ENCODE results near the gene OPA3. TPM values are rescaled to one million over a fixed set of nuclear protein-coding genes. Genes with fewer than 3 reads are reported as not detected.
A peak's percentile ranks its signal among the peaks of the same experiment; 100 is the strongest.

Gene OPA3
- total RNA-seq, 1 donor from 2014 or later, result 11.5 TPM

GRCh38 chr19:45483033-45483432 lies 101.6 kb downstream of the OPA3 start:
- DNase-seq (ENCODE audit: low spot score), result no peak

- peak; percentile 89 for DNase-seq (ENCODE audit: low spot score)
Observed at GRCh38 chr19:45478454-45479238, 106.0 kb downstream of the OPA3 start.

- no peak for DNase-seq (ENCODE audit: low spot score)
Observed at GRCh38 chr19:45477713-45478453, 106.7 kb downstream of the OPA3 start.

Other genes starting within 250 kb of the OPA3 start
- gene KLC3, start 244.1 kb downstream of the OPA3 start, total RNA-seq, result 0.23 TPM
- gene ERCC2, start 214.2 kb downstream of the OPA3 start, total RNA-seq, result 23.8 TPM
- 54.2 TPM for gene PPP1R13L, start 179.7 kb downstream of the OPA3 start, total RNA-seq
- 4.9 TPM for gene POLR1G, start 178.2 kb downstream of the OPA3 start, total RNA-seq
- 57.0 TPM for gene ERCC1, start 160.9 kb downstream of the OPA3 start, total RNA-seq
- gene FOSB, start 116.8 kb downstream of the OPA3 start, total RNA-seq, result 7.2 TPM
- 10.7 TPM for gene RTN2, start 87.8 kb downstream of the OPA3 start, total RNA-seq
- 2.2 TPM for gene PPM1N, start 86.4 kb downstream of the OPA3 start, total RNA-seq
- gene VASP, start 77.3 kb downstream of the OPA3 start, total RNA-seq, result 137 TPM
- 2.2 TPM for gene GPR4, start 17.4 kb upstream of the OPA3 start, total RNA-seq
- 68.4 TPM for gene EML2, start 54.6 kb upstream of the OPA3 start, total RNA-seq
- 10.3 TPM for gene GIPR, start 83.4 kb upstream of the OPA3 start, total RNA-seq
- gene SNRPD2, start 107.2 kb upstream of the OPA3 start, total RNA-seq, result 269 TPM
- 8.0 TPM for gene QPCTL, start 107.9 kb upstream of the OPA3 start, total RNA-seq
- gene FBXO46, start 146.1 kb upstream of the OPA3 start, total RNA-seq, result 22.0 TPM
- gene MEIOSIN, start 148.6 kb upstream of the OPA3 start, total RNA-seq, result not detected
- gene SIX5, start 184.4 kb upstream of the OPA3 start, total RNA-seq, result 29.6 TPM
- gene DMPK, start 197.7 kb upstream of the OPA3 start, total RNA-seq, result 163 TPM
- 66.0 TPM for gene DMWD, start 208.0 kb upstream of the OPA3 start, total RNA-seq
- gene RSPH6A, start 230.5 kb upstream of the OPA3 start, total RNA-seq, result 0.09 TPM